HepG2 (cell line): ENCODE results near the gene CLIC1. TPM values are rescaled to one million over a fixed set of nuclear protein-coding genes. Genes with fewer than 3 reads are reported as not detected.

ENCODE experiments used
- BRF2 ChIP-seq: sonication (generic); formaldehyde crosslinking; IDR thresholded peaks from 2 replicates; pipeline ENCODE4 v1.8.1; 2022; ENCODE audit warnings: mild to moderate bottlenecking, missing genetic modification reagents
- HNRNPL ChIP-seq: fragments of 200-400 bp; formaldehyde crosslinking; IDR thresholded peaks from 2 replicates; pipeline ENCODE4 v1.6.1; 2017; ENCODE audit warnings: mild to moderate bottlenecking, low read depth, low read length
- HOXA5 ChIP-seq: sonication (generic); formaldehyde crosslinking; IDR thresholded peaks from 2 replicates; pipeline ENCODE4 v1.4.0; 2020; ENCODE audit warnings: missing genetic modification reagents
- KDM5A ChIP-seq: fragments of 200-600 bp; sonication (generic); IDR thresholded peaks from 2 replicates; pipeline ENCODE4 v1.7.0; 2018; ENCODE audit warnings: antibody characterized with exemption, mild to moderate bottlenecking, low read length, borderline replicate concordance
- MEIS2 ChIP-seq: sonication (generic); formaldehyde crosslinking; IDR thresholded peaks from 2 replicates; pipeline ENCODE4 v1.9.0; 2021; ENCODE audit warnings: mild to moderate bottlenecking, missing genetic modification reagents
- NAIF1 ChIP-seq: sonication (generic); formaldehyde crosslinking; IDR thresholded peaks from 2 replicates; pipeline ENCODE4 v1.5.0; 2020; ENCODE audit warnings: mild to moderate bottlenecking, missing genetic modification reagents, borderline replicate concordance
- RFXAP ChIP-seq: sonication (generic); formaldehyde crosslinking; IDR thresholded peaks from 2 replicates; pipeline ENCODE4 v1.4.0; 2020; ENCODE audit warnings: missing genetic modification reagents, borderline replicate concordance
- SALL1 ChIP-seq: sonication (generic); formaldehyde crosslinking; IDR thresholded peaks from 2 replicates; pipeline ENCODE4 v1.8.0; 2022; ENCODE audit warnings: mild to moderate bottlenecking, missing genetic modification reagents
- SP4 ChIP-seq: sonication (generic); formaldehyde crosslinking; IDR thresholded peaks from 2 replicates; pipeline ENCODE4 v1.8.1; 2023; ENCODE audit warnings: mild to moderate bottlenecking, missing genetic modification reagents
- TFAP4 ChIP-seq: sonication (generic); IDR thresholded peaks from 2 replicates; pipeline ENCODE4 v1.6.1; 2016; ENCODE audit warnings: low read depth, borderline replicate concordance
- ZBTB20 ChIP-seq: sonication (generic); formaldehyde crosslinking; IDR thresholded peaks from 2 replicates; pipeline ENCODE4 v1.8.1; 2023; ENCODE audit warnings: missing genetic modification reagents, low read depth, mild to moderate bottlenecking, borderline replicate concordance
- ZC3H13 ChIP-seq: sonication (generic); formaldehyde crosslinking; IDR thresholded peaks from 2 replicates; pipeline ENCODE4 v1.8.1; 2023; ENCODE audit warnings: mild to moderate bottlenecking, missing genetic modification reagents, moderate library complexity
- ZNF292 ChIP-seq: sonication (generic); formaldehyde crosslinking; IDR thresholded peaks from 2 replicates; pipeline ENCODE4 v1.8.1; 2022; ENCODE audit warnings: mild to moderate bottlenecking, low read depth, missing genetic modification reagents, borderline replicate concordance
- ZNF367 ChIP-seq: sonication (generic); formaldehyde crosslinking; IDR thresholded peaks from 2 replicates; pipeline ENCODE4 v1.4.0; 2020; ENCODE audit warnings: missing genetic modification reagents, borderline replicate concordance
- ZNF414 ChIP-seq: sonication (generic); formaldehyde crosslinking; IDR thresholded peaks from 2 replicates; pipeline ENCODE4 v1.5.0; 2020; ENCODE audit warnings: missing genetic modification reagents
- ZNF646 ChIP-seq: sonication (generic); formaldehyde crosslinking; IDR thresholded peaks from 2 replicates; pipeline ENCODE4 v1.9.0; 2021; ENCODE audit warnings: mild to moderate bottlenecking, missing genetic modification reagents
- ZSCAN5A ChIP-seq: sonication (generic); formaldehyde crosslinking; IDR thresholded peaks from 2 replicates; pipeline ENCODE4 v1.8.0; 2022; ENCODE audit warnings: mild to moderate bottlenecking, missing genetic modification reagents, borderline replicate concordance
- polyA plus RNA-seq, 8 experiments: library from polyadenylated mRNA; depleted of rRNA in 3 of 8; stranded (reverse) in 7 of 8; unstranded in 1 of 8; fragments of >200 nt; fragmentation: Illumina TruSeq in 4 of 8; extraction: Trizol in 4 of 8; gene quantifications; 2 replicates each; pipeline versions ENCODE4 v1.2.1 to v1.2.3, GENCODE V29; 2011 to 2016; ENCODE audit warnings: low read depth in 4 of 8, missing spikeins in 1 of 8, mixed read lengths in 1 of 8; ENCODE audit not compliant: insufficient read depth in 1 of 8
- total RNA-seq, 5 experiments: library from RNA; depleted of rRNA; stranded (reverse); fragments of >200 nt; fragmentation: Illumina TruSeq; extraction: Trizol; gene quantifications; 2 replicates each; pipeline ENCODE4 v1.2.3, GENCODE V29; 2016; ENCODE audit warnings: low read depth in 1 of 5

The CLIC1 gene
- total and polyA plus RNA-seq, 2 of the 13 experiments (the other 11 are each of a cell fraction or from before 2014, with no cell fraction given) = 602 to 891 TPM

- no peak for TF ChIP-seq ZSCAN5A (CRISPR knock-in tag)
- no peak for TF ChIP-seq ZNF414 (CRISPR knock-in tag)
- no peak for TF ChIP-seq ZC3H13
- TF ChIP-seq SP4 (CRISPR knock-in tag) = no peak; the same call in 1 of the 2 replicates
- peak; percentile 79 for TF ChIP-seq MEIS2 (CRISPR knock-in tag)
- peak; percentile 68; the same call in 1 of the 2 replicates for TF ChIP-seq ZNF646
- TF ChIP-seq HNRNPL = no peak
- no peak for TF ChIP-seq KDM5A
- TF ChIP-seq TFAP4 = peak; percentile 38; the same call in 1 of the 2 replicates
- TF ChIP-seq HOXA5 (CRISPR knock-in tag) = no peak; the same call in 1 of the 2 replicates
- TF ChIP-seq NAIF1 (CRISPR knock-in tag) = 0 out of 2 replicates have a peak, but pooled peaks have one; percentile 53
- no peak for TF ChIP-seq BRF2
- TF ChIP-seq ZNF367 = no peak
- TF ChIP-seq RFXAP (CRISPR knock-in tag) = 0 out of 2 replicates have a peak, but pooled peaks have one; percentile 62
- TF ChIP-seq ZBTB20 = peak; percentile 71; the same call in 1 of the 2 replicates
- TF ChIP-seq SALL1 (CRISPR knock-in tag) = peak; percentile 72
- TF ChIP-seq ZNF292 (CRISPR knock-in tag) = no peak
Observed at GRCh38 chr6:31737315-31737990, 1.1 kb upstream of the CLIC1 start (continued).
